BJ (cell line): Measurements from ENCODE around the gene ENTHD1. TPM values are rescaled to one million over a fixed set of nuclear protein-coding genes. Genes with fewer than 3 reads are reported as not detected.

Experiments used
- CTCF ChIA-PET: fragments of 350-600 bp; formaldehyde crosslinking; extraction: SDS; loops from one replicate; lab custom pipeline; 2021; ENCODE audit warnings: antibody characterized with exemption, inconsistent platforms; lab: Yijun Ruan, JAX
- POLR2A ChIA-PET: fragments of 300-600 bp; sonication (Branson Sonifier 250); formaldehyde crosslinking; extraction: SDS; loops from one replicate; lab custom pipeline; 2021; ENCODE audit warnings: antibody characterized with exemption; lab: Charles Lee
- DNase-seq: peaks from one replicate; pipeline ENCODE4 v3.0.0-alpha.2; 2011; ENCODE audit warnings: low read depth
- H3K27me3 ChIP-seq: 2 replicates; pipeline ENCODE4 v1.6.0; 2011; ENCODE audit warnings: low read length; ENCODE audit not compliant: control insufficient read depth, insufficient read depth
- H3K36me3 ChIP-seq: 2 replicates; pipeline ENCODE4 v1.5.1; 2011; ENCODE audit warnings: low read length; ENCODE audit not compliant: control insufficient read depth, insufficient read depth
- H3K4me3 ChIP-seq: 2 replicates; pipeline ENCODE4 v1.5.1; 2011; ENCODE audit warnings: low read depth, mild to moderate bottlenecking, control low read depth, low read length
- CTCF ChIP-seq: IDR thresholded peaks from 2 replicates; pipeline ENCODE4 v1.5.1; 2011; ENCODE audit warnings: low read depth, mild to moderate bottlenecking, control low read depth, inconsistent platforms, low read length, moderate library complexity; ENCODE audit not compliant: insufficient read depth
- polyA plus RNA-seq: library from polyadenylated mRNA; depleted of rRNA; stranded (reverse); fragments of >200 nt; gene quantifications from 2 replicates; pipeline ENCODE4 v1.2.3, GENCODE V29; 2011

Gene ENTHD1
- polyA plus RNA-seq, 1 experiment = not detected

- Histone ChIP-seq H3K36me3 (no peaks in the 10 kb centered on the region), H3K4me3 (no peak overlapping the region), H3K27me3 (peaks cover 5% of the 10 kb centered on the region)
- ChIA-PET CTCF (interaction anchor here (1.1 kb wide), 1 partner anchor 17 kb away, joined by 3 read pairs; no protein-coding TSS in a partner anchor), POLR2A (no interaction called here)
- no peak for TF ChIP-seq CTCF
- DNase-seq = no peak
Measured at GRCh38 chr22:39750759-39751158, 142.8 kb downstream of the ENTHD1 start.

GRCh38 chr22:39748877-39749276 is 144.7 kb downstream of the ENTHD1 start:
- ChIA-PET CTCF (interaction anchor here (0.8 kb wide), 1 partner anchor 174 kb away, joined by 3 read pairs; no protein-coding TSS in a partner anchor), POLR2A (no interaction called here)
- peak; percentile 1 for DNase-seq
- Histone ChIP-seq H3K36me3 (no peaks in the 10 kb centered on the region), H3K27me3 (peaks cover 3% of the 10 kb centered on the region), H3K4me3 (no peak overlapping the region)
- no peak for TF ChIP-seq CTCF

GRCh38 chr22:39746600-39747262 is 146.8 kb downstream of the ENTHD1 start:
- Histone ChIP-seq H3K27me3 (peaks cover 3% of the 10 kb centered on the region), H3K36me3 (no peaks in the 10 kb centered on the region), H3K4me3 (no peak overlapping the region)
- ChIA-PET CTCF (no interaction called here), POLR2A (no interaction called here)
- no peak for DNase-seq
- no peak for TF ChIP-seq CTCF

- no peaks in the 10 kb centered on the region for H3K36me3 ChIP-seq
- H3K4me3 ChIP-seq = no peak overlapping the region
- CTCF ChIA-PET = no interaction called here
- TF ChIP-seq CTCF = no peak
- H3K27me3 ChIP-seq = peaks cover 3% of the 10 kb centered on the region
- DNase-seq = no peak
- POLR2A ChIA-PET = no interaction called here
Measured at GRCh38 chr22:39745789-39746188, 147.8 kb downstream of the ENTHD1 start.

- POLR2A ChIA-PET = no interaction called here
- DNase-seq = no peak
- no peak for TF ChIP-seq CTCF
- peaks cover 3% of the 10 kb centered on the region for H3K27me3 ChIP-seq
- CTCF ChIA-PET = no interaction called here
- H3K4me3 ChIP-seq = no peak overlapping the region
- no peaks in the 10 kb centered on the region for H3K36me3 ChIP-seq
Measured at GRCh38 chr22:39744353-39744752, 149.2 kb downstream of the ENTHD1 start.
